ENCODE measurements around the gene METTL15. TPM values are rescaled to one million over a fixed set of nuclear protein-coding genes. Genes with fewer than 3 reads are reported as not detected.

METTL15 gene, protein sequence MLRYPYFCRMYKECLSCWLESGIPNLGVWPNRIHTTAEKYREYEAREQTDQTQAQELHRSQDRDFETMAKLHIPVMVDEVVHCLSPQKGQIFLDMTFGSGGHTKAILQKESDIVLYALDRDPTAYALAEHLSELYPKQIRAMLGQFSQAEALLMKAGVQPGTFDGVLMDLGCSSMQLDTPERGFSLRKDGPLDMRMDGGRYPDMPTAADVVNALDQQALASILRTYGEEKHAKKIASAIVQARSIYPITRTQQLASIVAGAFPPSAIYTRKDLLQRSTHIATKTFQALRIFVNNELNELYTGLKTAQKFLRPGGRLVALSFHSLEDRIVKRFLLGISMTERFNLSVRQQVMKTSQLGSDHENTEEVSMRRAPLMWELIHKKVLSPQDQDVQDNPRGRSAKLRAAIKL
- total RNA-seq, result 17.8 and 19.1 TPM in 2 replicates

DNA sequence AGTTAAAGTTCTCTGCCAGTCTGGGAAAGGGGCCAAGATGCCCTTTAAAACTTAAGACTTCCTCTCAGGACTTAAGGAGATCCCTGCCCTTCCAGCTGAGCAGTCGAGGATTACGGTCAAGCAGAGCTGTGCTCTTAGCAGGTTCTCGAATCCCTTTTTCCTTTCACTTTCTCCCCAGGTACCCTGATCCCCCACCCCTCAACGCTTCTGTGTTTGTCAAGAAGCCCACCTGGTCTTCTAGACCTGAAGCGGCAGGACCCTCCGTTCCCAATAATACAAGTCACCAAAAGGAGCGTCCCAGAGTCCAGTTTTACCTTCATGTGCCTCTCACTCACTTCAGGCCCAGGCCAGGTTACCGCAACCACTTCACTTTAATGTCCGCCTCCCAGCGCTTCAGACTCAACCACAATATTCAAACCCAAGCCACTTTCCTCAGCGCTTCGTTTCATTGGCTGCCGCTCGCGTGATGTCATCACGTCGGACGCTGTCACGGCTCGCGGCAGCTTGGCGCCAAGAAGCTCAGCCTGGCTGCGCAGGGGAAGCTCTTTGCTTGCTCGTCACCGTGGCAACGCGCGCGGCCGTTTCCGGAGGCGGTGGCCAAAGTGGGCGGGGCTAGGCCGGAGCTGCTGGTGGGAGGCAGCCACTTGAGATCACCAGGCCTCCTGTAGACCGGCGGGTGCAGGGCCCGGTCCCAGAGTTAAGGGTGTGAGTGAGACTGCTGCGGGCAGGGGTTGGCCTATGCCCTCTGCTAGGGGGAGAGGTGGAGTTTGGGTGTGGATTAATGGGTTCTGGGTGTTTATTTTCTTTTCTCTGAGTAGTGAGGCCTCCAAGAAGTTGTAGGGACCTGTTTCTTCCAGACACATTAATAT is at the start of gene METTL15, which contains the start of gene KIF18A:
TSS of gene METTL15 (plus strand) at position 639 of the 869 bp plus-strand sequence. CDS start 4,947 bp downstream, outside the sequence.
TSS of gene KIF18A (minus strand) at position 407 of the 869 bp plus-strand sequence. CDS start 10,209 bp downstream, outside the sequence.

Other genes starting within 250 kb of the METTL15 start
- gene KIF18A, start 232 bp upstream of the METTL15 start, total RNA-seq, result 0.57 and 1.0 TPM in 2 replicates